ENCODE results near the gene EBF3.

DNA sequence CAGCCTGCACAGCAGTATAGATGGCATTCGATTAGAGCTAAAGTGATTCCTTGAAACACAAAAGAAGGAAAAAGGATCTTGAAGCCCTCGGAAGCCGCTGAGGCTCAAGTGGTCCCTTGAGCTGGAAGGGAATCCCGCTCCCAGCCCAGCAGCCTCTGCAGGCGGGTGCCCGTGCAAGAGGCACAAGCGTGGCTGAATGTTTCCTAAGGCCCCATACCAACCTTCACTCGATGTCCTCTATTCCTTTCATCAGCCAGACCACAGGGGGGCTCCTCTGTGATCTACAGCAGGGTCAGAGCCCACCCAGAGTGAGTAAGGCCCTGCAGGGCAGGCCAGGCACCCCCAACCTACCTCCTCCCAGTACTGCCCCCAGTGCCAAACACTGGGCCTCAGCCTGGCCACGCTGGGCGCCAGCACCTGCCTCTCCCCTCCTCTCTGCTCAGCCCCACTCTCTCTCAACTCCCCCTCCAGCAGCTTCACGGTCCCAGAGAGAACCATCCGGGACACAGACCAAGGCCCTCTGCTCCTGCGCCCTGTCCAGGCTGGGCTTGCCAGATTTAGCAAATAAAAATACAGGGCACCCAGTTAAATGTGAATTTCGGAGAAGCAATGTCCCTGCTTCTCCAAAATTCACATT lies 30.5 kb downstream of the EBF3 start:
- TF ChIP-seq, protein P1, sequence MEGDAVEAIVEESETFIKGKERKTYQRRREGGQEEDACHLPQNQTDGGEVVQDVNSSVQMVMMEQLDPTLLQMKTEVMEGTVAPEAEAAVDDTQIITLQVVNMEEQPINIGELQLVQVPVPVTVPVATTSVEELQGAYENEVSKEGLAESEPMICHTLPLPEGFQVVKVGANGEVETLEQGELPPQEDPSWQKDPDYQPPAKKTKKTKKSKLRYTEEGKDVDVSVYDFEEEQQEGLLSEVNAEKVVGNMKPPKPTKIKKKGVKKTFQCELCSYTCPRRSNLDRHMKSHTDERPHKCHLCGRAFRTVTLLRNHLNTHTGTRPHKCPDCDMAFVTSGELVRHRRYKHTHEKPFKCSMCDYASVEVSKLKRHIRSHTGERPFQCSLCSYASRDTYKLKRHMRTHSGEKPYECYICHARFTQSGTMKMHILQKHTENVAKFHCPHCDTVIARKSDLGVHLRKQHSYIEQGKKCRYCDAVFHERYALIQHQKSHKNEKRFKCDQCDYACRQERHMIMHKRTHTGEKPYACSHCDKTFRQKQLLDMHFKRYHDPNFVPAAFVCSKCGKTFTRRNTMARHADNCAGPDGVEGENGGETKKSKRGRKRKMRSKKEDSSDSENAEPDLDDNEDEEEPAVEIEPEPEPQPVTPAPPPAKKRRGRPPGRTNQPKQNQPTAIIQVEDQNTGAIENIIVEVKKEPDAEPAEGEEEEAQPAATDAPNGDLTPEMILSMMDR (IDR thresholded peaks at IDR 0.05; ENCODE audit: low read depth, low read length): no peak
- TF ChIP-seq EZH2phosphoT487 (IDR thresholded peaks at IDR 0.05; ENCODE audit: low read depth): no peak
